CD4-positive, alpha-beta T cell treated with Interferon gamma for 1 hour (primary cell): ENCODE results near the gene SLC22A5.

ENCODE experiments used
- DNase-seq: peaks from one replicate; pipeline ENCODE4 v3.0.0-alpha.2; 2020

SLC22A5 gene

DNA sequence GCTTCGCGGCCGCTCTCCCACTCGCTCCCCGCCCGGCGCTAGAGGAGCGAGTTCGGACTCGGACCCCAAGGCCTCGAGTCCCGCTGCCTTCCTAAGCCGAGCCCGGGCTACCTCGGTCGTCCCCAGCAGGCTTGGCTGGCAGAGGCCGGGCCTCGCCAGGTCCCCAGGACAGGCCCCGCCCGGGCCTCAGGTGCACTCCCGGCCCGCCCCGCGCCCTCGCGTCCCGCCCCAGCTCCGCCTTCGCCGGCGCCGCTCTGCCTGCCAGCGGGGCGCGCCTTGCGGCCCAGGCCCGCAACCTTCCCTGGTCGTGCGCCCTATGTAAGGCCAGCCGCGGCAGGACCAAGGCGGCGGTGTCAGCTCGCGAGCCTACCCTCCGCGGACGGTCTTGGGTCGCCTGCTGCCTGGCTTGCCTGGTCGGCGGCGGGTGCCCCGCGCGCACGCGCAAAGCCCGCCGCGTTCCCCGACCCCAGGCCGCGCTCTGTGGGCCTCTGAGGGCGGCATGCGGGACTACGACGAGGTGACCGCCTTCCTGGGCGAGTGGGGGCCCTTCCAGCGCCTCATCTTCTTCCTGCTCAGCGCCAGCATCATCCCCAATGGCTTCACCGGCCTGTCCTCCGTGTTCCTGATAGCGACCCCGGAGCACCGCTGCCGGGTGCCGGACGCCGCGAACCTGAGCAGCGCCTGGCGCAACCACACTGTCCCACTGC, at the start of gene SLC22A5:
SLC22A5 (plus strand) TSS at position 237 of the 707 bp plus-strand sequence; CDS start at position 500, 263 bp downstream.
- DNase-seq: peak; percentile 62

DNA sequence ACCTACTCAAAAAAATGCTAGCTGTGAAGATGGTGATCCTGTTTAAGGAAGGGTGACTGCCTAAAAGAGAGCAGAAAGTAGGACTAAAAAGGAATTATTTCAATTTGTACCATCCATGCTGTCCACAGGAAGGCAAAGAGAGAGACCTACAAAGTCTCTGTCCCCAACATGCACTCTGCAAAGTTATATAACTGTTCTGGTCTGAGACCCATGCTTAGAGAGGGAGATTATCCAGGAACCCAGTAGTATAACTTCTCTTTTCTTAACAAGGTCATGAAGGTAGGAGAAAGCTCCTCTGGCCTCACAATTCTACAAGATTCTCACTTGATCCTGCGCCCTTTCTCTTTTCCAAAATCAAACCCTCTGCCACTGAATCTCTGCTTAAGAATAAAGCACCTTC, 49.5 kb upstream of the SLC22A5 start:
- no peak for DNase-seq

DNA sequence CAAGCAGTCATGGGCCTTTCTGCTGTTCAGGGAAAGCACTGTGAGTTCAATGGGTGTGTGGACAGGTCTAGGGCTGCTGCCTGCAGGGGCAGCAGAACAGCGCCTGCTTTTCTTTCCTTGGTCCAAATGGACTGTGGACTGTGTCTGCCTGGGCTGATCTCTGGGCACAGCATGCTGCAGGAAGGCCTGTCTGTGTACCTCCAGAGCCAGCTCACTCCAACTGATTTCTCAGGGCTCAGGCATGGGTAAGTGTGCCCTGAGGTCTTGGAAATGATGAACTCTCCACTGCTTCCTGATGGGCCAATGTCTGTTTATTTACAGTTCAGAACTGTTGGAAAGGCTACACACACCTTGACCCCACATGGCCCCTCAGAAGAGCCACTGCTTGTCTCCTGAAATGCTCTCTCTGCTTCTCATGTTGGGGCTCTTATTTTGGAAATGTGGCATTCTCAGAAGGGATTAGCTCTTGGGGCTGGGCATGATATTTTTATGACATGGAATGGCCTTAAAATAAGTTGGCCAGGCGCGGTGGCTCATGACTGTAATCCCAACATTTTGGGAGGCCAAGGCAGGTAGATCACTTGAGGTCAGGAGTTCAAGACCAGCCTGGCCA, 48.3 kb upstream of the SLC22A5 start:
- DNase-seq: no peak

DNA sequence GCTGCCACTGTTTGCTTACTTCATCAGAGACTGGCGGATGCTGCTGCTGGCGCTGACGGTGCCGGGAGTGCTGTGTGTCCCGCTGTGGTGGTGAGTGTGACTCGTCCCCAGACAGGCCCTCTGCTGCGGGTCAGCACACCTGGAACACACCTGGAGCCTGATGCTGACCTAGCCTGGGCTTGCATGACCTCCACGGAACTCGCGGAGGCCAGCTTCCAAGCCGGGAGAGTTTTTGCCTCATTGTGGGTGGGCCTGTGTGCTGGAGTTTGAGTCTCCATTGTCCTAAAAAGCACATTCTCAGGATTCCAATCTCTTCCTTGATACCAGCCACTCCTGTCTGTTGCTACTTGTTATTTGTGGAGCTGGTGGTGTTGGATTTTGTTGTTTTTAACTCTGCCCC, 47.2 kb upstream of the SLC22A5 start:
- DNase-seq: no peak

DNA sequence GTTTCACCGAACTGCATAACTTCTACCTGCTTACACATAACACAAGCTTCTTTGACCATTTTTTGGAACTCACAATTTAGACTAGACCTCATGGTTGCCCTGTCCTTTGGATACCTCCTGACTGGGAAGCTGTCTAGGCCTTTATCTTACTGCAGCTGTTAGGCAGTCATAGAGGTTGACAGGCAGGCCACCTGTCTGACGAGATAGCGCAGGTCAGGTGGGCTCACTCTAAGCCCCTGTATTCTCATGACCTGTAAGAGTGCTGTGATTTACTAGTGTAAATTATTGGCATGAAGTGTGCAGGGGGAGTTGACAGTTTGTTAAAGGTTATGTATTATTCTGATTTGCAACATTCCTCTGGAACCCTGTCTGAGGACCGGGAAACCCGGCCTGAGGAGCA, 46.3 kb upstream of the SLC22A5 start:
- no peak for DNase-seq

DNA sequence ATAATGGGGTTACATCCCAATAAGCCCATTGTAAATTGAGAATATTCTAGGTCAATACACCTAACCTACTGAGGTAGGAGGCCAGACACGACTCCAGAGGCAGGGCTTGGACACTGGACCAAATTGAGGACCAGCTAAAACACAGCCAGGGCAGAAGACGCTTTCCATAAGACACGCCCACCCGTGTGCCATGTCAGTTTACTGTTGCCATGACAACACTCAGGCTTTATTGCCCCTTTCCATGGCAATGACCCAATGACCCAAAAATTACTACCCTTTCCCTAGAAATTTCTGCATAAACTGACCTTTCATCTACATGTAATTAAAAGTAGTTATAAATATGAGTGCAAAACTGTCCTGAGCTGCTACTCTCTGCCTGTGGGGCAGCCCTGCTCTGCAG, 43.8 kb upstream of the SLC22A5 start:
- no peak for DNase-seq

DNA sequence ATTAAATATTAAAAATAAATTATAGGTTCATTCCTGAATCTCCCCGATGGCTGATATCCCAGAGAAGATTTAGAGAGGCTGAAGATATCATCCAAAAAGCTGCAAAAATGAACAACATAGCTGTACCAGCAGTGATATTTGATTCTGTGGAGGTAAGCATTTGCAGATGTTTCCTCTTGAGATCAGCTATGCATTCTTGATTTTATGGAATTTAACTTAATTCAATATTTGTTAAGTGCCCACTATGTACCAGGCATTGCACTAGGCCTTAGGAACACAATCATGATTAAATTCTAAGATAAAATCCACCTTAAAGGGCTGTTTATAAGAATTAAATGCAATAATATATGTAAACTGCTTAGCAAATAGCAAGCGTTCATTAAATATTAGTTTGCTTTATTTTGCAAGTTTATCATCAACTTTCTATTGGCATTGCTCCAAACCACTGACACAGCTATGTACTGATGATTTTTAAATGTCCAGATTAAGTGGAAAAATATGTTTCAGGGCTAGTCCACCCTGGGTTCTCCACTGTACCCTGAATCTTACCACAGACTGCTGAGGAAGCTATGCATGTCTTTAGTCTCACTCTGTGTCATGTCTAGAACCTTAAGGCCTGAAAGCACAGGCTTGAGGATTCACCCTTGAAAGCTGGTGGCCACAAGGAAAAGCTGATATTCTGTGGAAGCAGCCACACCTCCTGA, 42.1 kb upstream of the SLC22A5 start:
- no peak for DNase-seq

DNA sequence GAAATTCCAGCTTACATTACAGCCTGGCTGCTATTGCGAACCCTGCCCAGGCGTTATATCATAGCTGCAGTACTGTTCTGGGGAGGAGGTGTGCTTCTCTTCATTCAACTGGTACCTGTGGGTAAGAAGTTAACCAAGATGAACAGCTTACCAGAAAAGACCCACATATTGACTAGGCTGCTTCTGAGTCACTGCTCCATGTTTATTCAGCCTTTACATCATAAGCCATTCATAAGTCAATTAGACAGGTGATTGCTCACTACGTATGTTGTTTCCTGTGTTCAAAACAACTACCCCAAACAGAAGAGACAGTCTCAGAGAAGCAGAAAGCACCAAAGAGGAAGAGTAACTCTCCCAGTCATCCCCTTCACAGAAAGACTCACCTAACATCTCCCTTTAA, 34.7 kb upstream of the SLC22A5 start:
- no peak for DNase-seq

DNA sequence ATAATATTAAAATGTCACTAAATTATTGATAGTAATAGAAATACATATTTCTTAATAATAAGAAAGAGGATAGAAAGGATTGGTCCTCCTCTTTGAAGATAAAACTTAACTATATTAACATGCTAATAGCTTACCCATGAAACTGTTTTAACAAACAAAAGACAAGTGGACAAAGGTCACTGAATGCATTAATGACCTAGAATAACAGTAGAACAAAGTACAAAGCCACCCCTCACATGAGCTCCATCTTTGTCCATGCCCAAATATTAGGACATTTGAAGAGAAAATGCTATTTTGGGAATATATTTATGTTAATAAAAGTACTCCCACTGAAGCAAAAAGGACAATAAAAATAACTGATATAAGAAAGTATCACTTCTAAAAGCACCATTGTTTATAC, 34.1 kb upstream of the SLC22A5 start:
- DNase-seq: no peak

DNA sequence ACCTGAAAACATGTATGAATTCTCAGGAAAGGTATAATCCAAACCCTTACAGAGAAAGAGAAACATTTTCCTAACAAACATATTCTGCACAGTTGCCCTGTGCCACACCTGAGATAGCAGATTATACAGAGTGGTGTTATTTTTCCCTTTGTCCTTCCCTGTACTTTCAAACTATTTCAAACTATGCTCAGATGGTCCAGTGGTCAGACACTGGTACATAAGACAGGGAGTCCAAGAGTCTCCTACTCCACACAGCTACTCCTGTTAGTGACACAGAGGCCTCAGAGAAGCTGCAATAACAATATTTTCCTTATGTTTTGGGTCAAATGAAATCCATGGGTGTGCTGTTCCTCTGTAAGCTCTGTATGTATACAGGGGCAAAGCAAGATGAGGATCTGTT, 30.0 kb upstream of the SLC22A5 start:
- DNase-seq: no peak

DNA sequence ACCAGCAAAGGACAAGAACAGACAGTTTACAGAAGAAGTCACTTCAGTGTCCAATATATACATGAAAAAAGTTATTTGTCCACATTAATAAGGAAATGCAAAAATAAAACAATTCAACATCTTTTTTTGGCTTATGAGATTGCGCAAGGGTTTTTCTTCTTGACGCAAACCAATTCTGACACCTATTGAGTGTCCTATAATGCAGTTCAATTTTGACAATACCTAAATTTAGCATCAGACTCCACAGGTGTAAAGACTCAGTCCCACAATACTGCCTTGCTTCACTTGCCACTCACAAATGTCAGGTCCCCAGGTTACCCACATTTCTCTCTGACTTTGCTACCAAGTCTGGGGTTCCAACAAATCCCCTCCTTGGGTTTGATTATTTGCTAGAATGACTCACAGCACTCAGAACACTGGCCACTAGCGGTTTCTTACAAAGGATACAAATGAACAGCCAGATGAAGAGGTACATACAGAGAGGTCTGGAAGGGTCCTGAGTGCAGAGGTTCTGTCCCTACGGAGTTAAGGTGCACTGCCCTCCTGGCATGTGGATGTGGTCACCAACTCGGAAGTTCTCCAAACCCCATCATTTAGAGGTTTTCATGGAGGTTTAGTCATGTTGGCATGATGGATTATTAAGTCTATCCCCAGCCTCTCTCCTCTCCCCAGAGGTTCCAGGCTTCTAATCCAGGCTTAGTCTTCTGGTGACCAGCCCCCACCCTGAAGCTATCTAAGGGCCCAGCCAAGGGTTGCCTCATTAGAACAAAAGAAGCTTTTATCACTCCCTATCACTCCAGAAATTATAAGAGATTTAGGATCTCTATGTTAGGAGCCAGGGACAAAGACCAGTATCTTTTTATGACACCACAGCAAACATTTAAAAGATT, 27.0 kb upstream of the SLC22A5 start:
- DNase-seq: no peak

DNA sequence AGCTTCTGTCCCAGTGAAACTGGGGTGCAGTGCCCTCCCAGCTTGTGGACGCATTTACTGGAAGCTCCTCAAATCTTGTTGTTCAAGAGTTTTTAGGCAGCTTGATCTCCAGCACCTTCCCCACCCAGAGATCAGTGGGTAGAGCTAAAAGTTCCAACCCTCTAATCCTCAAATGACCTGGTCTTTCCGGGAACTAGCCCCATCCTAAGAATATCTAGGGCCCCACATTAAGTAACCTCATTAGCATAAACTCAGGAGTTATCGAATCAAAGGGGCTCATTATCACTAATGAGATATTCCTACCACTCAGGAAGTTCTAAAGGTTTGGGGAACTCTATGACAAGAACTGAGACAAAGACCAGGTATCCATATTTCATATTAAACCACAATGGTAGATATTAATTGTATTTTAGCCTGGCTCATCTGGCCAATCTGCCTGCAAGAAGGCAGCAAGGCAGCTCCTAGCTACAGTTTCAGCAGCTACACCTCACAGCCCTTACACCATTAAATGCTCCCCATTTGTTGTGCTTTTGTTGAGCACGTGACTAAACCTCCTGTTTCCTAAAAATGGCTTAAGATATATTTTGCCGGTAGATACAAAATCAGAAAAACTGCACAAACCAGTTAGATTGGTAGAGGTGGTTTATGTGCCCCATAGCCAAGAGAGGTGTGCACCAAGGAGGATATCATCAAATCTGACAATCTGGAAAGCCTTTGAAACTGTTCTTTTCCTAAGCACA, 24.6 kb upstream of the SLC22A5 start:
- no peak for DNase-seq

DNA sequence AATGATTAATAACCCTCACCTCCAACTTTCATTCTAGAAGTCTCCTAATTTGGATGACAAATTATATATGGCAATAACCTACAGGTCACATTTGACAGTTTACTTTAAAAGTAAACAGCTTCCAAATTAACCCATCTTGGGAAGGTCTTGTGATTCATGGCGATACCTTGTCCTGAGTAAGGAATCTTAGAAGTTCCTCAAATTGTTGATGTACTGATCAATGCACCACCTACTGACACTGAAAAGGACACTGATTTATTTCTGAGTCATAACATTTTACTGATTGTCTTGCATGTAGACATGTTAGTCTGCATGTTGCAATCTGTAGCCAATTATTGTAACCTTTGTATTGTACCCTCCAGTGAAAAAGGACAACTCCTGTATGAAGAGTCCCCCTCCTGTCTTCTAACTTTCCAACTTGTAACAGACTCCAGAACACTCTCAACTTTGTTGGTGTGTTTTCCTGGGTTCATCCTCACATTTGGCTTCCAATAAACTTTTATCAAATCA, 16.0 kb upstream of the SLC22A5 start:
- no peak for DNase-seq

DNA sequence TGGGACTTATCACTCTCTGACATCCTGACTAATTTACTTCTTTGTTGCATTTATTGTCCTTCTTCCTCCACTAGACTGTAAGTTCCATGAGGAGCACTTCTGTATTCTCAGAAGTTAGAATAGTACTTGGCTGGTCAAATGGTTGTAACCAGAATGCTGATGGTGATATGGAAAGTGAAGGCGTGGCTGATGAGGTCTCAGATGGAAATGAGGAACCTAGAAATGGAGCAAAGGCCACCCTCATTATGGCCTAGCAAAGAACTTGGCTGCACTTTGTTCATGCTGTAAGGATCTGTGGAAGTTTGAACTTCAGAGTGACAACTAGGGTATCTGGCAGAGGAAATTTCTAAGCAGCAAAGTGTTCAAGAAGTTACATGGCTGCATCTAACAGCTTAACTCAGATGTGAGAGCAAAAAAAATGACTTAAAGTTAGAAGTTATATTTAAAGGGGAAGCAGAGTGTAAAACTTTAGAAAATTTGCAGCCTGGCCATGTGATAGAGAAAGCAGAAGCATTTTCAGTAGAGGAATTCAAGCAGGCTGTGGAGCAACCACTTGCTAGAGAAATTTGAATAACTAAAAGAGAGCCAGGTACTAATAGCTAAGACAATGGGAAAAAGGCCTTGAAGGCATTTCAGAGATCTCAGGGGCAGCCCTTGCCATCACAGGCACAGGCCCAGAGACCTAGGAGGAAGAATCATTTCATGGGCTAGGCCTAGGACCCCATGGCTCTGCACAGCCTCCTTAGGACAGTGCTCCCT, 14.9 kb upstream of the SLC22A5 start:
- no peak for DNase-seq

DNA sequence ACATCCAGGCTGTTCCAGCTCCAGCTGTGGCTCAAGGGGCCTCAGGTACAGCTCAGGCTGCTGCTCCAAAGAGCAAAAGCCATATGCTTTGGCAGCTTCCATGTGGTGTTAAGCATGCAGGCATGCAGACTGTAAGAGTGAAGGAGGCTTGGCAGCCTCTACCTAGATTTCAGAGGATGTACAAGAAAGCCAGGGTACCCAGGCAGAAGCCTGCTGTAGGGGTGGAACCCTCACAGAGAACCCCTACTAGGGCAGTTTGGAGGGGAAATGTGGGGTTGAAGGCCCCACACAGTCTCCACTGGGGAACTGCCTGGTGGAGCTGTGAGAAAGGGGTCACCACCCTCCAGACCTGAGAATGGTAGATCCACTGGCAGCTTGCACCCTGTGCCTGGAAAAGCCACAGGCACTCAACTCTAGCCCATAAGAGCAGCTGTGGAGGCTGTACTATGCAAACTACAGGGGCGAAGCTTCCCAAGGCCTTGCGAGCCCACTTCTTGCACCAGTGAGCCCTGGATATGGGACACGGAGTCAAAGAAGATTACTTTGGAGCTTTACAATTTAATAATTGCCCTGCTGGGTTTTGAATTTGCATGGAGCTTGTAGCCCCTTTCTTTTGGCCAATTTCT, 14.3 kb upstream of the SLC22A5 start:
- no peak for DNase-seq

DNA sequence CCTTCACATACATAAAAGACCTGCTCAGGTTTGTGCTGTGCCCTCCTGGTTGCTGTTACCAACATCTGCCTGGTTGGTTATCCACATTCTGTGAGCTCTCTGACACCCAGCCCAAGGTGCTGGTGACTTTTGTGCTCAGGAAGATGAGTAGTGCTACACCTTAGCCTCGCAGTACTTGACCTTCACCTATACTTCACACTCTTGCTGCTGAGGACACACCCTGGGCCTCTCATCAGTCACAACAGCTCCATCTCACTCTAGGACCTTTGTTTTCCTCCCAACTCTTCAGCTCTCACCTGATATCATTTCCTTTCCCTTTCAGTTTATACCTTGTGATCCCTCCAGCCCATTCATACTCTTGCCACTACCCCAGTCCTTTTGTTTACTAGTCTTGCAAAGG, 10.7 kb upstream of the SLC22A5 start:
- DNase-seq: no peak

DNA sequence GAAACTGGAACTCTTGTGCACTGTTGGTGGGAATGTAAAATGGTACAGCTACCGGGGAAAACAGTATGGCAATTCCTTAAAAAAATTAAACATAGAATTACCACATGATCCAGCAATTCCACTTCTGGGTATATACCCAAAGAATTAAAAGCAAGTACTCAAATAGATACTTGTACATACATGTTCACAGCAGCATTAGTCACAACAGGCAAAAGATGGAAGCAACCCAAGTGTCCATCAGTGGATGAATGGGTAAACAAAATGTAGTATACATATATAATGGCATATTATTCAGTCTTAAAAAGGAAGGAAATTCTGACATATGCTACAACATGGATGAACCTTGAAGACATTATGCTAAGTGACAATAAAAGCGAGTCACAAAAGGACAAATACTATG, 7.4 kb upstream of the SLC22A5 start:
- DNase-seq: no peak

DNA sequence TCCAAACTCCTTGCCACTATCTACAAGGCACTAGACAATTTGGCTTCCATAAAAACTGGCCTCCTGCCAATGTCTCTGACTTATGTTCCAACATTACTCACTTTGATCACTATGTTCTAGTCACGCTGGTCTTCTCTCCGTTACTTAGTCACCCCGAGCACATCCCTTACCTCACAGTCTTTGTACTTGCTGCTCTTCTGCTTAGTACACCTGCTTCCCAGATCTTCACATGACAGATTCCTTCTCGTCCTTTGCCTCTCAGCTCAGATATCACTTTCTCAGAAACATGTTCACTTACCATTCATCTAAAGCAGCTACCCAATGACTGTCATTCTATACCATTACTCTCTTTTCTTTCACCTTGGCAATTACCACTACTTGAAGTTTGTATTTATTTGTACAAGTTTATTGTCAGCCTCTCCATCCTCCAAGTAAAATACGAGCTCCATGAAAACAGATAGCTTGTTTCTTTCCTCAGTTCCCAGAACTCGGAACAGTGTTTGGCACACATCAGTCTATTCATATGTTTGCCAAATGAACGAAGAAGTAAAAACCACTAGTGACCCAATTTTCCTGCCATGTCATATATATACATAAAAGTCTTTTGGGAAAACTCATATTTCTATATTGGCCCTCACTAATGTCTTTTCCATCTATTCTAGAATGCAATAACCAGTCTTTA, 5.9 kb upstream of the SLC22A5 start:
- DNase-seq: no peak

DNA sequence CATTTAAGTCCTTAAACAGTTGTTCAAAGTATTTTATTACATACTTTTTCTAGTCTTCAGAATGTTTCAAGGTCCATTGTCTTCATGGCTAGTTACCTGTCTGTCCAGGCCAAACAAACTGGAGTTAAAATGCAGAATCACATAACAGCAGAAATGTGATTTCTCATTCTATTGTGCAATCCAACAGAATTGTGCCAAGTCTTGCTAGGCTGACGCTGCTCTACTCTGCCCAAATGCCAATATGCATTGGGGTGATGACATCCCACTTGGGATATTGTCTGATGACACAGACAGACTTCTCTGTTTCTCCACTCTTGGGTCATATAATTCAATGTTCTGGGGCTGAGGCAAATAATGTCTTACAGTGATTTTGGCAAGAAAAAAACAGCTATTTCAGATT, 5.2 kb upstream of the SLC22A5 start:
- DNase-seq: peak; percentile 45

DNA sequence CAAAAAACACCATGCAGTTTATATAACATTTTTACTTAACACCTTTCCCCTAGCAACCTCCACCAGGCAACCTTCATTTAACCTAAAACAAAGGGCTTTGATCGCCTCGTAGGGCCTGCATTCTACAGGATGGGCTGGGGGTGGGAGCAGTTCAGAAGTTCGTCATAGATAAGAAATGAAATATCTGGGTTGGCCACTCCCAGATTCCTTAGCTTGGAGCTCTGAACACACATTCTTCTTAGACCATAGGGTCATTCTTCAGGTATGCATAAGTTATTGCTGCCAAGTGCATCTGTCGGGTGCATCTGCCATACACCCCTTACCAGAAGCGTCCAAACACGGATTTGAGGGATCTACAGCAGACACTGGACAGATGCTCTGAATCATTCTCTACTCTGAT, 4.3 kb upstream of the SLC22A5 start:
- DNase-seq: no peak
